ENCODE measurements around the gene PRR15L. TPM values are rescaled to one million over a fixed set of nuclear protein-coding genes. Genes with fewer than 3 reads are reported as not detected.

Gene PRR15L
- total and polyA plus RNA-seq, 2 of the 8 experiments (the other 6 are each of a cell fraction or from before 2014, with no cell fraction given), result 0.26 to 1.1 TPM

GRCh38 chr17:47902039-47902744 is 55.5 kb downstream of the PRR15L start:
- Histone ChIP-seq H3K4me2 (ENCODE audit: insufficient read depth in 1 of 2, low read depth in 2 of 2, low read length in 2 of 2) (peak overlapping the region; percentile 40 to 64), H3K14ac (ENCODE audit: insufficient read length) (no peak overlapping the region), H4K5ac (ENCODE audit: insufficient read length, low read depth, low read length) (no peak overlapping the region), H3K18ac (ENCODE audit: extremely low read depth, low read length) (no peak overlapping the region), H3K79me1 (ENCODE audit: low read depth, low read length) (peaks cover 20% of the 10 kb centered on the region), H3K9ac (replicated peaks in 1 of 4; ENCODE audit: extremely low read depth in 1 of 4, low read depth in 3 of 4, low read length in 3 of 4) (no peak overlapping the region), H2BK5ac (ENCODE audit: low read depth, low read length) (no peak overlapping the region; the same call in 1 of the 2 replicates), H2BK20ac (ENCODE audit: low read length) (no peak overlapping the region), H3K27ac (ENCODE audit: low read depth, low read length) (no peak overlapping the region), H3K9me3 (ENCODE audit: insufficient read depth in 2 of 2, low read depth in 1 of 2, low read length in 1 of 2) (no peaks in the 10 kb centered on the region), H3K23me2 (ENCODE audit: low read depth, low read length) (peaks cover 2% of the 10 kb centered on the region; the same call in 1 of the 2 replicates), H2BK120ac (replicated peaks; ENCODE audit: low read depth, low read length) (no peak overlapping the region), H4K20me1 (replicated peaks in 1 of 2; ENCODE audit: control insufficient read depth in 1 of 2, insufficient read depth in 2 of 2, low read length in 2 of 2) (peaks cover 0 to 3% of the 10 kb centered on the region in 2 experiments), H2AK5ac (ENCODE audit: low read depth, low read length) (no peak overlapping the region), H3K56ac (replicated peaks; ENCODE audit: insufficient read length, low read depth, low read length) (no peak overlapping the region), H3K79me2 (ENCODE audit: control insufficient read depth in 1 of 2, insufficient read depth in 2 of 2, low read length in 2 of 2) (peaks cover 0 to 22% of the 10 kb centered on the region in 2 experiments; a peak in 3 of 4 replicates), H3K4ac (replicated peaks; ENCODE audit: insufficient read length, low read depth, low read length) (no peak overlapping the region), H3K27me3 (replicated peaks in 1 of 4; ENCODE audit: control insufficient read depth in 3 of 4, extremely low read depth in 1 of 4, insufficient read depth in 3 of 4, low read length in 3 of 4) (no peaks in the 10 kb centered on the region), H2BK15ac (ENCODE audit: low read length) (no peak overlapping the region), H3K23ac (ENCODE audit: insufficient read length) (no peak overlapping the region), H3K36me3 (ENCODE audit: control insufficient read depth in 2 of 4, insufficient read depth in 4 of 4, low read length in 3 of 4) (no peaks in the 10 kb centered on the region), H3K4me1 (replicated peaks in 1 of 4; ENCODE audit: control insufficient read depth in 3 of 4, insufficient read depth in 4 of 4, low read length in 3 of 4) (peaks cover 10 to 17% (median 12%) of the 10 kb centered on the region in 4 experiments), H2AFZ (ENCODE audit: low read length) (no peak overlapping the region), H4K8ac (ENCODE audit: extremely low read depth, insufficient read depth, low read length) (no peak overlapping the region), H2BK12ac (ENCODE audit: low read depth, low read length) (peak overlapping the region; percentile 75; the same call in 1 of the 2 replicates), H3K4me3 (ENCODE audit: extremely low read depth in 1 of 4, insufficient read depth in 2 of 4, low read depth in 3 of 4, low read length in 4 of 4) (peak overlapping the region in 2 of 4 experiments; percentile 1 to 43; a peak in 4 of 8 replicates), H4K91ac (replicated peaks; ENCODE audit: insufficient read length, low read length) (no peak overlapping the region)
- FAIRE-seq, result no peak
- ChIA-PET POLR2A (ENCODE audit: partially characterized antibody) (interaction anchor here (0.8 to 1.8 kb wide), 5 partner anchors 28 to 89 kb away, joined by 3 to 6 read pairs (median 3); no protein-coding TSS in a partner anchor), CTCF (ENCODE audit: partially characterized antibody) (interaction anchor here (1.0 to 2.0 kb wide), 5 partner anchors 13 to 61 kb away, joined by 3 to 6 read pairs (median 4); partner anchors contain the start of gene SCRN2)
- 51% methylated on average over 4 of the region's 4 CpGs; no CpG with 5 or more reads in 1 of the 2 experiments for WGBS, 2 experiments (ENCODE audit: extremely low coverage in 1 of 2, insufficient coverage in 1 of 2, insufficient read length in 1 of 2, insufficient replicate concordance in 2 of 2, low coverage in 1 of 2, low lambda C conversion rate in 2 of 2, missing lambda C conversion rate in 1 of 2)
- DNase-seq (ENCODE audit: low read depth in 1 of 2, low spot score in 2 of 2), result peak; percentile 36 to 57
- TF ChIP-seq POLR2A (IDR thresholded peaks at IDR 0.05; ENCODE audit: control extremely low read depth in 1 of 2, low read depth in 2 of 2, low read length in 2 of 2) (no peak; a peak in 1 of 3 replicates), TBP (IDR thresholded peaks at IDR 0.05; ENCODE audit: low read depth, low read length) (no peak)

All from H1 (cell line).